ENCODE results near the gene CHMP3.
"Not testable (repeated sequence)": the region's sequence is repeated elsewhere in the genome, so short reads cannot be mapped to it uniquely, and the experiment has no call there.

The CHMP3 gene

DNA sequence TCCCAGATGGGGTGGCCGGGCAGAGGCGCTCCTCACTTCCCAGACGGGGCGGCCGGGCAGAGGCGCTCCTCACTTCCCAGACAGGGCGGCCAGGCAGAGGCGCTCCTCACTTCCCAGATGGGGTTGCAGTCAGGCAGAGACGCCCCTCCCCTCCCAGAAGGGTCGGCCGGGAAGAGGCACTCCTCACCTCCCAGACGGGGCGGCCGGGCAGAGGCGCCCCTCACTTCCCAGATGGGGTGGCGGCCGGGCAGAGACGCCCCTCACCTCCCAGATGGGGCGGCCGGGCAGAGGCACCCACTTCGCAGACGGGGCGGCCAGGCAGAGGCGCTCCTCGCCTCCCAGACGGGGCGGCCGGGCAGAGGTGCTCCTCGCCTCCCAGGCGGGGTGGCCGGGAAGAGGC is 13.8 kb downstream of the CHMP3 start:
- not testable (repeated sequence) for DNase-seq (ENCODE audit: low read depth)

DNA sequence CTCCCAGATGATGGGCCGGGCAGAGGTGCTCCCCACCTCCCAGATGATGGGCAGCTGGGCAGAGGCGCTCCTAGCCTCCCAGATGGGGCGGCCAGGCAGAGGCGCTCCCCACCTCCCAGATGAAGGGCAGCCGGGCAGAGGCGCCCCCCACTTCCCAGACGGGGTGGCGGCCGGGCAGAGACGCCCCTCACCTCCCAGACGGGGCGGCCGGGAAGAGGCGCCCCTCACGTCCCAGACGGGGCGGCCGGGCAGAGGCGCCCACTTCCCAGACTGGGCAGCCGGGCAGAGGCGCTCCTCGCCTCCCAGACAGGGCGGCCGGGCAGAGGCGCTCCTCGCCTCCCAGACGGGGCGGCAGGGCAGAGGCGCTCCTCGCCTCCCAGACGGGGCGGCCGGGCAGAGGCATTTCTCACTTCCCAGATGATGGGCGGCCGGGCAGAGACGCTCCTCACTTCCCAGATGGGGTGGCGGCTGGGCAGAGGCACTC is 14.3 kb downstream of the CHMP3 start:
- not testable (repeated sequence) for DNase-seq (ENCODE audit: low read depth)

DNA sequence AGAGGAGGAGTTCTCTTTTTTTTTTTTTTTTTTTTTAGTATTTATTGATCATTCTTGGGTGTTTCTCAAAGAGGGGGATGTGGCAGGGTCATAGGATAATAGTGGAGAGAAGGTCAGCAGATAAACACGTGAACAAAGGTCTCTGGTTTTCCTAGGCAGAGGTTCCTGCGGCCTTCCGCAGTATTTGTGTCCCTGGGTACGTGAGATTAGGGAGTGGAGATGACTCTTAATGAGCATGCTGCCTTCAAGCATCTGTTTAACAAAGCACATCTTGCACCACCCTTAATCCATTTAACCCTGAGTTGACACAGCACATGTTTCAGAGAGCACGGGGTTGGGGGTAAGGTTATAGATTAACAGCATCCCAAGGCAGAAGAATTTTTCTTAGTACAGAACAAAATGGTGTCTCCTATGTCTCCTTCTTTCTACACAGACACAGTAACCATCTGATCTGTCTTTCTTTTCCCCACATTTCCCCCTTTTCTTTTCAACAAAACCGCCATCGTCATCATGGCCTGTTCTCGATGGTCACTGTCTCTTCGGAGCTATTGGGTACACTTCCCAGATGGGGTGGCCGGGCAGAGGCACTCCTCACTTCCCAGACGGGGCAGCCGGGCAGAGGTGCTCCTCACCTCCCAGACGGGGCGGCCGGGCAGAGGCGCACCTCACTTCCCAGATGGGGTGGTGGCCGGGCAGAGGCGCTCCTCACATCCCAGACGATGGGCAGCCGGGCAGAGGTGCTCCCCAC is 14.9 kb downstream of the CHMP3 start:
- not testable (repeated sequence) for DNase-seq (ENCODE audit: low read depth)

DNA sequence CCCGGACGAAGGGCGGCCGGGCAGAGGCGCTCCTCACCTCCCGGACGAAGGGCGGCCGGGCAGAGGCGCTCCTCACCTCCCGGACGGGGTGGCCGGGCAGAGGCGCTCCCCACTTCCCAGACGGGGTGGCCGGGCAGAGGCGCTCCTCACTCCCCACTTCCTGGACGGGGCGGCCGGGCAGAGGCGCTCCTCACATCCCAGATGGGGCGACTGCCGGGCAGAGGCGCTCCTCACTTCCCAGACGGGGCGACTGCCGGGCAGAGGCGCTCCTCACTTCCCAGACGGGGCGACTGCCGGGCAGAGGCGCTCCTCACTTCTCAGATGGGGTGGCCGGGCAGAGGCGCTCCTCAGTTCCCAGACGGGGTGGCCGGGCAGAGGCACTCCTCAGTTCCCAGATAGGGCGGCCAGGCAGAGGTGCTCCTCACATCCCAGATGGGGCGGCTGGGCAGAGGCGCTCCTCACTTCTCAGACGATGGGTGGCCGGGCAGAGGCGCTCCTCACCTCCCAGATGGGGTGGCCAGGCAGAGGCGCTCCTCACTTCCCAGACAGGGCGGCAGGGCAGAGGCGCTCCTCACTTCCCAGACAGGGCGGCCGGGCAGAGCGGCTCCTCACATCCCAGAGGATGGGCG is 17.8 kb downstream of the CHMP3 start:
- DNase-seq (ENCODE audit: low read depth): not testable (repeated sequence)

DNA sequence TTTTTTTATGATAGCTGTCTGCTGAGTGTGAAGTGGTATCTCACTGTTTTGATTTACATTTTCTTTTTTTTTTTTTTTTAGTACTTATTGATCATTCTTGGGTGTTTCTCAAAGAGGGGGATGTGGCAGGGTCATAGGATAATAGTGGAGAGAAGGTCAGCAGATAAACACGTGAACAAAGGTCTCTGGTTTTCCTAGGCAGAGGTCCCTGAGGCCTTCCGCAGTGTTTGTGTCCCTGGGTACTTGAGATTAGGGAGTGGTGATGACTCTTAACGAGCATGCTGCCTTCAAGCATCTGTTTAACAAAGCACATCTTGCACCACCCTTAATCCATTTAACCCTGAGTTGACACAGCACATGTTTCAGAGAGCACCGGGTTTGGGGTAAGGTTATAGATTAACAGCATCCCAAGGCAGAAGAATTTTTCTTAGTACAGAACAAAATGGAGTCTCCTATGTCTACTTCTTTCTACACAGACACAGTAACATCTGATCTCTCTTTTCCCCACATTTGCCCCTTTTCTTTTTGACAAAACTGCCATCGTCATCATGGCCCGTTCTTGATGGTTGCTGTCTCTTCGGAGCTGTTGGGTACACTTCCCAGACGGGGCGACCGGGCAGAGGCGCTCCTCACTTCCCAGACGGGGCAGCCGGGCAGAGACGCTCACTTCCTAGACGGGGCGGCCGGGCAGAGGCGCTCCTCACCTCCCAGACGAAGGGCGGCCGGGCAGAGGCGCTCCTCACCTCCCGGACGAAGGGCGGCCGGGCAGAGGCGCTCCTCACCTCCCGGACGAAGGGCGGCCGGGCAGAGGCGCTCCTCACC is 18.8 kb downstream of the CHMP3 start:
- DNase-seq (ENCODE audit: low read depth): not testable (repeated sequence)

DNA sequence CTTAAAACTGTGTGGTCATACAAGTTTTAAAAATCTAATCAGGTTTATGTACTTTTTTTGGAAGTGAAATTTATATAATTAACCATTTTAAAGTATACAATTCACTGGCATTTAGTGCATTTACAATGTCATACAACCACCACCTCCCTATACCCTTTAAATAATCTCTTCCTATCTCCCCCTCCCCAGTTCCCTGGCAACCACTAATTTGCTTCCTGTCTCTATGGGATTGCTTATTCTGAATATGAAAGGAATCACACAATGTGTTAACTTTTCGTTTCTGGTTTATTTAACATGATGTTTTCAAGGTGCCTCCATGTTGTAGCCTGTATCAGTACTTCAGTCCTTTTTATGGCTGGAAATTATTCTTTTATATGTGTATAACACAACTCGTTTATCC is 19.4 kb downstream of the CHMP3 start:
- DNase-seq (ENCODE audit: low read depth): no peak

DNA sequence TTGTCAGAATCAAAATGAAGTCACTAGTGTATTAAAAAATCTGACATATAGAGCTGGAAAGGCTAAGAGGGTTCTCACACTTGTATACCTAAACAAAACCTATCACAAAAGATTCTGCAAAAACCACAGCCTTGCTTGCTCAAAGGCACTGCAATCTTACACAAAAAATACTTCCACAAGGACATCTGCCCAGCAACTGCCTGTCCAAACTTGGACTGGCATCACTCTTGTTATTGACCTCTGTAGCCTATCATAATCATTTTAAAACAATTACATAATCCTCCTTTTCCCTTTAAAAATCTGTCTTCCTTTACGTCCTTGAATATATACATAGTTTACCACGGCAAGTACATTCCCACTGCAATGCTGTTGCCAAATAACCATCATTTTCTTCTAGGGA is 19.9 kb downstream of the CHMP3 start:
- no peak for DNase-seq (ENCODE audit: low read depth)

DNA sequence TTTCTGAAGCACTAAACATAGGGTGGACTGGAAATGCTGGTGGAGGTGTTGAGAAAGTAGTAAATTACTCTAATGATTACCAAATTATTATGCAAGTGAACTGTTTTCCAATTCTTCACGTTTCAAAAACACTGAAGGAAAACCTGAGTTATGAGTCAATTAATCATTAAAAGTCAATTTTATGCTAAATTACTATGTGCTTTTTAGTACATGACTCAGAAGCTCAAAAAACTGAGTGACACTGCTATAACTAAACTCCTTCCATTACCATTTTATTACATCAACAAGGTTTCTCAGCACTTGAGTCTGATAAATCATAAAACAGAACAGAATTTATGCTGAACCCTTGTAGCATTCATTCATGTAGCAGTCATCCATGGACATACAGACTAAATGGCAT is 20.4 kb downstream of the CHMP3 start:
- no peak for DNase-seq (ENCODE audit: low read depth)

DNA sequence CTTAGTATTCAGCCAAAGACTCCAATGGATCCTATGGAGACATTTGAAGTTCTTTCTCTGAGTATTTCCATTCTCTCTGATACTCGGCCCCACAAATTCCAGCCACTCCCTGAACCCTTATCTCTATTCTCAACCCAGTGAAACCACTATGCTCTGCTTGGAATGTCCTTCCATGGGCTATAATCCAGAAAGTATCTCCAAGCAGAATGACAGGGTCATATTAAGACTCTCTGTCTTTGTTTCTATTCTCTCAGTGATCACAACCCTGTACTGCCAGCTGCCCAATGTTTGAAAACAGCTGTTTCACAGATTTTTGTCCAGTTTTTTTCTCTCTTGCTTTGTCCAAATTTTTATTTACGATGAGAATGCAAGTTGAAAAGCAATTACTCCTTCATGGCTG is 21.9 kb downstream of the CHMP3 start:
- no peak for DNase-seq (ENCODE audit: low read depth)

DNA sequence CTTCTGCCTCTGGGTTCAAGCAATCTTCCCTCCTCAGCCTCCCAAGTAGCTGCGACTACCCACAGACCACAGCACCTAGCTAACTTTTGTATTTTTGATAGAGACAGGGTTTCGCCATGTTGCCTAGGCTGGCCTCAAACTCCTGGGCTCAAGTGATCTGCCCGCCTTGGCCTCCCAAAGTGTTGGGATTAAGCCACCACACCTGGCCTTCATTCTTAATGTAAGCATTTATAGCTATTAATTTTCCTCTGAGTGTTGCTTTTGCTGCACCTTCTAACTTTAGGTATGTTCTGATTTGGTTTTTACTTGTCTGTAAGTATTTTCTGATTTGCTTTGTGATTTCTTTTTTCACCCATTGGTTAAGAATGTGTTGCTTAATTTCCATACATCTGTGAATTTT is 29.7 kb downstream of the CHMP3 start:
- no peak for DNase-seq (ENCODE audit: low read depth)

DNA sequence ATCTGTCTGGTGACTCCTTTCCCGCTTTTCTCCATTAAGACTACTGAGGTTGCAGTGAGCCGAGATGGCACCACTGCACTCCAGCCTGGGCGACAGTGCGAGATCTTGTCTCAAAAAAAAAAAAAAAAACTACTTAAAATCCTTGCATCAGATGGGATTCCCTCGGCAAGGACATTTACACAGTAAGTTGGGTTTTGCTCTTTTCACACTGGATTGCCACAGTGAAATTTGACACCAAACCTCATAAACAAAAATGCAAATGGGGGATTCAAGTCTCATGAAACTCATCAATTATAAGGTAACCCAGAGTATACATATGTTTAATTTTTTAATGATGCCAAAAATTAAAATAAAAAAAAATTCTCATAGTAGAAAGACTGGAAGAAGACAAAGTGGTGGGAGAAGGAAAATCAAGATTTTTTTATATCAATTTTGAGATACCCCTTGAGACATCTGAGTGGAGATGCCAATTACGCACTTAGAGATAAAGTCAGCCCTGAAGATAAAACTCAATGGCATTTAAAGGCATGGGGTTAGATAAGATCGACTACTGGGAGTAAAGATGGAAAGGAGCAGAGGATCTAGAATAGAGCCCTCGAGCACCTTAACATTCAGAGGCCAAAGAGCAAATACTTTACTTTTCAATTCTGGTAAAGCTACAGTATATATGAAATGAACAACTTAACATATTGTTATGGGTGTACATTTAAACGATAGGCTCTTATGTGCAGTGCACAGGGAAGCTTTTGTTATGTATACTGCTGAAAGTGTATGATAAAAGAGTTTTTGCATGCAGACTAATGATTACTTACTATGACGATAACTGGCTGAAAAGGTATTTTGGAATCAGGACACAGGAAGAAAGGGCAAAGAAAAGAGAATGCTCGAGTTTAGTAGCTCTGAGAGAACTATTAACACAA is 37.6 kb downstream of the CHMP3 start:
- DNase-seq (ENCODE audit: low read depth): no peak

DNA sequence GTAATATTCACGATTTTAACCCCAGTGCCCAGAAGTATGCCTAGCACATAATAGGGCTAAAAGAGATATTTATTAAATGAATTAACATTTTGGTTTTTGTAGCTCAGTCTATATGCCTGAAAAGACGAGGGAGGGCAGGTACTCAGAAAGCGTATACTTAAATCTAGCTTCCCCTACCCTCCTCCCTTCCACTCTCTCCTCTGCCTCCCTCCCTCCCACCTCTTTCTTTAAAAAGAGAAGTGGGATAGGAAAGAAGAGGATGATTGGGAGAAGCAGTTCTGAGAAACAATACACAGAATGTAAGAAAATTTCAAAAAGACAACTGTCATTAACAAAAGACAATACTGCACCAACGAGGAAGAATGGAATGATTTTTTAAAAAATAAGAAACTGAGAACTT is 39.8 kb downstream of the CHMP3 start:
- DNase-seq (ENCODE audit: low read depth): no peak

DNA sequence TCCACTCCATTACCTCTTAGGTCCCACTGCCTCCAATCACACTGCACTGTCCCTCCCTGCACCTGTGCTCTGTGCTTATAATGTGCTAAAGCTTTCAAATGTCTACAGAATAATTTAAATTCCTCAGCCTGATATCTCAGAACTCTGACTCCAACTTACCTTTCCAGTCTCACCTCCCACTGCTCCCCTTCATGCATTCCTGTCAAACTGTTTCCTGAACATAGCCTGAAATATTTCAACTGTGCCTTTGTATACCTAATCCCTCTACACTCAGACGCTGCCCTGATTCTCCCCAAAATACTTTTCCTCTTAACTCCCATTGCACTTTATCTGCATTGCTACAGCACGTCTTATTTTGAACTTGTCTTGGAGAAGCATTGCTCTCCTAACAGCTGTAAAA is 40.5 kb downstream of the CHMP3 start:
- no peak for DNase-seq (ENCODE audit: low read depth)

DNA sequence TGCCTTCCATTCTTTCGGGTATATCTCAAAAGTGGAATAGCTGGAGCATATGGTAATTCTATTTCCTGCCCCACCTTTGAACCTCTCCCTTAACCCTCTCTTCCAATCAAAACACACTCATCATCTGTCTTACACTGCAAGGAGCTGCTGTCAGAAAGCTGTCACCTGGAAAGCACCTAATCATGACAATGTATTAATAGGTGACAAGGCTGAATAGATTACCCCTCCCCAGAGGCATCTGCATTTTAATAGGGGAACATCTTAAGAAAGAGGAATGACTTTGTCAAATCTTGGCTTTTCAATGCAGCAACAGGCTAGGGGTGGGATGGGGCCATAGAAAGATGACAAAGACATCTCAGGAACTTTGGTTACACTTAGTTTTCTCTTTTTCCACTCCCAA is 41.3 kb downstream of the CHMP3 start:
- DNase-seq (ENCODE audit: low read depth): no peak

DNA sequence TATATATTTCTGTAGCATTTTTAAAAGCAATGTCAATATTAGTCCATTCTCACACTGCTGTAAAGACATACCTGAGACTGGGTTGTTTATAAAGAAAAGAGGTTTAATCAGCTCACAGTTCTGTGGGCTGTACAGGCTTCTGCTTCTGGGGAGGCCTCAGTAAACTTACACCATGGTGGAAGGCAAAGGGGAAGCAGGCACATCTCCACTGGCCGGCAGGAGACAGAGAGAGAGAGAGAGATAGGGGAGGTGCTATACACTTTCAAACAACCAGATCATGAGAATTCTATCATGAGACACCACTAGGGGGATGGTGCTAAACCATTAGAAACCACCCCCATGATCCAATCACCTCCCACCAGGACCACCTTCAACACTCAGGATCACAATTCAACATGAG is 43.1 kb downstream of the CHMP3 start:
- no peak for DNase-seq (ENCODE audit: low read depth)

DNA sequence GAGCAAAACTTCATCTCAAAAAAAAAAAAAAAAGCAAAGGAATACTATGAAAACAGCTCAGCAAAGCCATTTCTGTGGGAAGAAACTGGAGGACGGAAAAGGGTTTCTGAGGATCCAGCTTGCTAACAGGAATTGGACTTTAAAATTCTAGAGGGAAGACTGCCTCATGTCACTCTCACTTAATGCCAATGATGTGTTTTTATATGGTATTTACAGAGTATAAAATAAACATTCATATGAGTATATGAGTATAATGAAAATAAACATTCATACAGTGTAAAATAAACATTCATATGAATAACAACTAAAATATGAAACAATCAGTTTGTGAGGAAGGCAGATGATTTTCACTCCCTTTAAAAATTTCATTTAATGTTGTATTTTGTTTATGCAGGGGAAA is 43.9 kb downstream of the CHMP3 start:
- no peak for DNase-seq (ENCODE audit: low read depth)

DNA sequence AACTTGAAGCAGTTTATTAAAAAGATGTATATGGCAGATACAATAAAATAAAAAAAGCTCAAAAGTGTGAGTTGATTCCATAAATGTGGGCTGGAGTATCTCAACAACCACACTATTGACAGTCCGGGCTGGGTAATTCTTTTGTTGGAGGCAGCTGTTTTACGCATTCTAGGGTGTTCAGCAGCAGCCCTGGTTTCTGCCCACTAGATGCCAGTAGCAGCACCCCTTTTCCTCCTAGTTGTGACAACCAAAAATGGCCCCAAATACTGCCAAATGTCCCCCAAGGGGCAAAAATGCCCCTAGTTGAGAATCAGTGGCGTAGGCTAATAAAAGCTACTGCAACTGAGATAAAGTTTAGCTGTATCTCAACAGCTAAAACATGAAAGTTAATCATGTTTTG is 44.8 kb downstream of the CHMP3 start:
- no peak for DNase-seq (ENCODE audit: low read depth)

DNA sequence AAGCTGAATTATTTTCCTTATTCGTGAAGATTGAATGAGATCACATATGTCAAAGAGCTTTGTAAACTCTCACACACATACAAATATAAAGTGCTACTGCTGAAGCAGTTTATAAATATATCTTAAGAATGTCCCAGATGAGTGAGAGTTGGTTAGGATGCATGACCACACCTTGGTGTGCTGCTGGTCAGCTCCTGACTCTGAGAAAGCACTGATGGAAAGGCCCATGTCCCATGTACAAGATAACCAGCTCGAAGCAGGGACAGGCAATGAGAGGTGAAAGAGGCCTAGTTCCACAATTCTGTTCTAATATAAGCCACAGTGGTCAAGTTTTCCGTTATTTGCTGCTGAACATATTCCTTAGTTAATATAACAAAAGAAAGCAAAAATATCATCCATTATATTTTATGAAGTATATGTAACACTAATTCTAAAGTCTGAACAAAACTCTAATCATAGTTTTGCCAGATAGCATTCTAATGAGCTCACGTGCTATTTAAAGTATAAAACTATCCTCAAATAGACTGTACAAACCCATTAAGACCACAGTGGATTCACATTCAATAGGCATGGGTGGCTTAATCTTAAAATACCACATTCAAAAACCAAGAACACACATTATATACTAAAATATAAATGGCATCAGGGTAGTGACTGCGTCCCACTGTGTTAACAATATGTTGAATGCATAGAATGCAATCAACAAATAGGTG is 49.1 kb downstream of the CHMP3 start:
- DNase-seq (ENCODE audit: low read depth): no peak

DNA sequence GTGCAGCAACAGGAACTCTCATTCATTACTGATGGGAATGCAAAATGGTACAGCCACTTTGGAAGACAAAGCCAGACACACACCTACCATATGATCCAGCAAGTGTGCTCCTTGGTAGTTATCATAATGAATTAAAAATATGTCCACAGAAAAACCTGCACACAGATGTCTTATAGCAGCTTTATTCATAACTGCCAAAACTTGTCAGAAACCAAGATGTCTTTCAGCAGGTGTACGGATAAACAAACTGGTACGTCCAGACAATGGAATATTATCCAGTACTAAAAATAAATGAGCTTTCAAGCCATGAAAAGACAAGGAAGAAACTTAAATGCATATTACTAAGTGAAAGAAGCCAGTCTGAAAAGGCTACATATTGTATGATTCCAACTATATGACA is 50.4 kb downstream of the CHMP3 start:
- DNase-seq (ENCODE audit: low read depth): no peak

DNA sequence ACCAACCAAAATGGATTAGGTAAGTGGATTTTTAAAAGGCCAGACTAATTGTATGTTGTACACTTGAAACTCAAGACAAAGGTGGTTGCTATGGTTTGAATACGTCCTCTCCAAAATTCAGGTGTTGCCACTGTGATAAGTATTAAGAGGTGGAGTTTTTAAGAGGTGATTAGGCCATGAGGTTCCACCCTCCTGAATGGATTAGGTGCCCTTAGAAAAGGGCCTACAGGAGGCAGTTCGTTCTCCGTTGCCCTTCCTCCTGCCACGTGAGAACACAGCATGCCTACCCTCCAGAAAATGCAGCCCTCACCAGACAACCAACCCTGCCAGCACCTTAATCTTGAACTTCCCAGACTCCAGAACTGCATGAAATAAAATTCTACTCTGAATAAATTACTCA is 51.2 kb downstream of the CHMP3 start:
- no peak for DNase-seq (ENCODE audit: low read depth)

DNA sequence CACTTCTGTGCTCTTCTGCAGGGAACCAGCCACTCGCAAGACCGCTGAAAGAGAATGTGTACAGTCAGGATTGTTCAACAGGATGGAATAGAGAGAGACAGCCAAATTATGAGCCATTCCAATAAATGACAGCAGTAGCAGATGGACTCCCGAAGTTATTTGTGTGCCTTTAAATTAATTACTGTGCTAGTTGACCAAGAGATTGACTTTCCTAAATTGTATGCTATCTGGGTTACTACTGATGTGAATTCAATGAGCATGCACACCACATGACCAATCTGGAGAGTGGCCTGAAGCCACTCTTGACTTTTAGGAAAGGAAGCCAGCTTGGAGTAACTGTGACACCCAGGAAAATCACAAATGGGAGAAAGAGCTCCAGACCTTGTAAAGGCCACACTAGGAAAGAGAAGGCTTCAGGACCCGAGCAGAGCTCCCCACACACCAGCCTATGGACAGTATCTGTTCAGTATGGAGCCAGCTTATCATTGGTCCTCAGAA is 52.8 kb downstream of the CHMP3 start:
- no peak for DNase-seq (ENCODE audit: low read depth)
